H54 (cell line): ENCODE results near the gene SLC35G6.

Experiments used
- DNase-seq: peaks from one replicate; pipeline ENCODE4 v3.0.0; 2011; ENCODE audit warnings: low spot score, mixed read lengths; ENCODE audit not compliant: insufficient read length
- FAIRE-seq: peaks from 3 replicates; lab custom pipeline; 2011; peaks lifted over from hg19 to GRCh38; lab: Jason Lieb, UNC
- POLR2A ChIP-seq: IDR thresholded peaks from 2 replicates; pipeline ENCODE4 v1.6.1; 2011; ENCODE audit warnings: low read depth, mild to moderate bottlenecking, low read length

The SLC35G6 gene

DNA sequence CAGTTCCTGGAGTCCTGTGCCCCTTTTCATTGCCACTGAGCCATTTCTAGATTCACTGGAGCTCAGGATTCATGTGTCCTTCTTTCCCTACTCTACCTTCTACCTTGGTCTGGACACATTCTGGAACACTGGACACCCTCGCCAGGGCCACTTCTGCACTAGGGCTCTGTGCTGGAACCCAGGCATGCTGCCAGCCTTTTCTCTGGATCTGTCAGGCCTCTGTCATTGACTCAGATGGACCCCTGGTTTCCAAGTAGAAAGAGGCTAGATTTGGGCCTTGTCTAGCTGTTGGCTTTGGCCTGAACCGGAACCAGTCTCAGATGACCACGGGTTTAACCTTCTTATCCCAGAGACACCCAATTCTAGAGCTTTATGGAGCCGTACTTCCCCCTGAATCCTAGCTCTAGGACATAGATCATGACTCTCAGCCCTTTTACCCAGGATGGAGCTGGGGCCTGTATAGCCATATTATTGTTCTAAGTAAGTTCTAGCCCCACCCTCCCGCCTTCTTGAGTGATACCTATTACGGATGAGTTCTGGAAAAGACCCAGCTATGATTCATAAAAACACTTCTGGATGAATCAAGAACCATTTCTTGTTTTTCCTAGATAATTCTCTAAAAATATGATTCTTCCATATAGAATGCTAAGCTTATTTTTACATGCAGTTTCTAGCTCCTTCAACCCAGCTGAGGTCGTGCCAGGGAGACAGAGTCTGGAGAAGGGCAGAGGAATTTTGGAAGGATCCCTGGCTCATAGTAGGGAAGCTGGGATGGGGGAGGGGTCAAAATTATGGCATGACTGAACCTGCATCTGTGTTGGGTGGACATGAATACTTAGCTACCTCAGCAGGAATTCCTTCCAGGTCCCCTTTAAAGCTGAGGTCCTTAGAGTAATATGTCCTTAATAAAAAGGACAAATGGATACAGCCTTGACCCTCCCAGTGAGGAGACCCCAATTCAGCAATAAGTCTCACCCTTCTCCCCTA lies 37.5 kb upstream of the SLC35G6 start:
- TF ChIP-seq POLR2A: no peak
- DNase-seq (no peak), FAIRE-seq (no peak)

DNA sequence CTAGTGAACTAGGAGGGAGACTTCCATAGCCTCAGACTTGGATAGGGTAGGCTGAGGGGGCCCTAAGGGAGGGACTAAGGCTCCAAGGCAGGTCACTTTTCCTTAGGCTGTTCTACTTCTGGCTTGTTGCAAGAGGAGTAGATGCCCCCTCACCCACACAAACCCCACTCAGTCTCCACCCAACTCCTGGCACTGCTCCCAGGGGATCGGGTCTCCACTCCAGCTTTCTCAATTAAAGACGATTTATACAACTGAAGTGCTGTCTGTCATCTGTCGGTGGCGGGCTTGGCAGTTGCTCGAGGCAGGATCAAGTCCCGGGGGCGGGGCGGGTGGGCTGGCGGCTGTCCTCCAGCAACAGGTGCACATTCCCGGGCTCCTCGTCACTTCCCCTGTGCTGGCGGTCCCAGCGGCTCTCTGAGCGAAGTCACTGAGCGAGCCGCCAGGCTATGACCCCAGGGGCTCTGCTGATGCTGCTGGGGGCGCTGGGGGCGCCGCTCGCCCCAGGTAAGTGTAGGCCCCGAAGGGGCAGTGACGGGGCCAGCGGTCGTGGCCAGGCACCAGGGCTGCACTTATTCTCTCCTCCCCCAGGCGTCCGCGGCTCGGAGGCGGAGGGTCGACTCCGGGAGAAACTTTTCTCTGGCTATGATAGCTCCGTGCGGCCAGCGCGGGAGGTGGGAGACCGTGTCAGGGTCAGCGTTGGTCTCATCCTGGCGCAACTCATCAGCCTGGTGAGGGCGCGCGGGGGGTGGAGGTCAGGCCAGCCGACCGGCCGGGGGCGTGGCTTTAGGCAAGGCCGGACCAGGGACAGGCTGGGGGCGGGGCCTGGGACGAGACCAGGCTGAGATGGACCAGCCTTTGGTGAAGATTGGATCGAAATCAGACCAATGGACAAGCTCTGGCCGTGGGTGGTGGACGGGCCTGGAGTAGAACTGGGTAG lies 36.3 kb upstream of the SLC35G6 start, which contains the start of gene CHRNB1:
Gene CHRNB1 (plus strand): TSS at position 380 of the 937 bp plus-strand sequence. CDS start 67 bp downstream, at position 447.
- FAIRE-seq: no peak
- TF ChIP-seq POLR2A: no peak
- DNase-seq: no peak

- no peak for FAIRE-seq
- no peak for DNase-seq
- no peak for TF ChIP-seq POLR2A
Measured at GRCh38 chr17:7445619-7445968, 35.7 kb upstream of the SLC35G6 start.

- DNase-seq: no peak
- FAIRE-seq: no peak
- TF ChIP-seq POLR2A: no peak
Measured at GRCh38 chr17:7448461-7448860, 32.8 kb upstream of the SLC35G6 start.

GRCh38 chr17:7459961-7460545 lies 21.2 kb upstream of the SLC35G6 start:
- FAIRE-seq: no peak
- DNase-seq: no peak
- TF ChIP-seq POLR2A: no peak

GRCh38 chr17:7460850-7461660 lies 20.2 kb upstream of the SLC35G6 start:
- DNase-seq (no peak), FAIRE-seq (no peak)
- no peak for TF ChIP-seq POLR2A

- DNase-seq (no peak), FAIRE-seq (no peak)
- TF ChIP-seq POLR2A: no peak
Measured at GRCh38 chr17:7462474-7463371, 18.5 kb upstream of the SLC35G6 start.

- no peak for TF ChIP-seq POLR2A
- FAIRE-seq (no peak), DNase-seq (no peak)
Measured at GRCh38 chr17:7463372-7463846, 17.8 kb upstream of the SLC35G6 start.

DNA sequence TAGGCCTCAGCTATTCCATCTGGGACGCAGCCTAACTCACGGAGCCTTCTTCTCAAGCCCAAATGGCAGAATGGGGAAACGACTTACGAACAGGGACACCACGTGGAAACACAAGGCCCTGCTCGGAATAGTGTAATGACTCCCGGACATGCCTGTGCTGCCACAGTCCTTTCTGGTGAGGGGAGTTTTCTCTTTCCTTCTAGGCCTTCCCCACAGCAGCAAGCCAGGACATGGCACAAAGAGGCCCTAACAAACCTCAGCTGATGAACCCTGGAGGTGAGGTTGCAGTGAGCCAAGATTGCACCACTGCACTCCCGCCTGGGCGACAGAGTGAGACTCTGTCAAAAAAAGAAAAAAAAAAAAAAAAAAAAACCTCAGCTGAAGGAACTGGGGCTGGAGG lies 17.2 kb upstream of the SLC35G6 start:
- TF ChIP-seq POLR2A: no peak
- FAIRE-seq (no peak), DNase-seq (no peak)

DNA sequence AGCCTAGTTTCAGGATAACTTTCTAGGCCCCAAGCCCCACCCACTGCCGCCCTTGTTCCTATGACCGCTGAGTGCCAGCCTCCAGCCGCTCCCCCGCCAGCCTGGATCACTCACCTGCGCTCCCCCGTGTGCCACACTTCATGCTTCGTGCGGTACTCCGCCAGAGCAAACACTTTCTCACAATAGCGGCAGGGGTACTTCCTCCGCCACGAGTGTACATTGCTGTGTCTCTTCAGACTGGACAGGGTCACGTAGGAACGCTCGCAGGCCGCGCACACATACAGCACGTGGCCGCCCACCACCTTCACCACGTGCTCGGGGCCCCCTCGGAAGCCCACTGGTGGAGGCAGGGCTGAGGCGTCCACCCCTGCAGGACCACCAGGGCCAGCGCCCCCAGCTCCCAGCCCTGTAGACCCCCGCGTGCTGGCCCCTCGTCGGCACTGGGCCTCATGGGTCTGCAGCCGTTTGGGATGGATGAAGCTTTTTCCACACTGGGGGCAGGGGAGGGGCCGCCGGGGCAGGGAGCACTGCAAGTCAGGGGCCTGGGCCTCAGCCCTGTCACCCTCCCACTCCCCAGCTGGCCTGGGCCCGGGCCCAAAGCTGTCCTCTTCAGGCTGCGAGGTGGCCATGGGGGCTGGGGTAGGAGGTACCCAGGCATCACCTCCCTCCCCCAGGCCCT lies 15.5 kb upstream of the SLC35G6 start:
- DNase-seq: no peak
- no peak for FAIRE-seq
- TF ChIP-seq POLR2A: no peak

GRCh38 chr17:7466318-7466638 lies 15.0 kb upstream of the SLC35G6 start:
- TF ChIP-seq POLR2A: no peak
- FAIRE-seq (no peak), DNase-seq (no peak)
